PFSK-1 (cell line): Measurements from ENCODE around the gene TLR10.

Experiments used
- POLR2AphosphoS5 ChIP-seq: IDR thresholded peaks from 2 replicates; pipeline ENCODE4 v1.6.1; 2012; ENCODE audit warnings: low read depth, mild to moderate bottlenecking, control low read depth, low read length, moderate library complexity
- TF ChIP-seq, protein P1 (sequence below), 2 experiments: IDR thresholded peaks; 2 replicates each; pipeline versions ENCODE4 v1.6.1 to v1.8.0; 2011 to 2012; ENCODE audit warnings: low read depth in 2 of 2, low read length in 2 of 2, control low read depth in 1 of 2, inconsistent platforms in 1 of 2, mild to moderate bottlenecking in 1 of 2, moderate library complexity in 1 of 2; ENCODE audit not compliant: insufficient read depth in 1 of 2

DNA sequence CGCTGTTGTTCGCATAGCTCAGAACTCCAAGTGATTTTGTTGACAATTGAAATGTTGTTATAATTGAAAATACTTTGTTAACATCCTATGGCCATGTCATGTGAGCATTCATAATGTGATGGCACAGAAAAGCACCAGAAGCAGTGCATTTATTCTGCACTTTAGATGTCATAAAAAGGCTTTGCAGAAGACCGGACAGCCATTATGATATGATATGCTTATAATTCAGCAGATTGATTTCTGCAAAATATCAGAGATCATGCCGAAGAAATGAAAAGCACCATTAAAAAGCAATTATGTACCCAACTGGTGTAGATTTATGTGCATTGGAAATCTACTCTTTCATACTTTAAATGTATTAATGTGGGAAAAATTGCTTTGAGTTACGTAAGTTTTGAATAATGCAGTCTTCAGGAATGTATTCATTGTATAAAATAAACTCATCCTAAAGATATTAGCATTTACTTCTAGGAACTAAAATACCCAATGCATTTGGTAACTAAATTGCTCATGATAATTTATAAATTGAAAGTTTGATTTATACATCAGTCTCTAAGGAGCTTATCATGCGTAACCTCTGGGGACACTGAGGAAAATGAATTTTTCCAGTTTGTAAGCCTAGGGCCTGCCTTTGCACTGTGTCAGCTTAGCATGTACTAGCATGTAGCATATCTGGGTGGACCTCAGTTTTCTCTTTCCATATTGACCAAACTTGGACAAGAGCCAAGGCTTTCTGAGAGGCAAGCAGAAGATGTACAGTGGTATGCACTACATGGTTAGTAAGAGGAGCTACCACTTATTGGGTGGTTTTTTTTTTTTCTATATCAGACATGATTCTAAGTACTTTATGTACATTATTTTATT is 43.6 kb downstream of the TLR10 start:
- TF ChIP-seq, protein P1, sequence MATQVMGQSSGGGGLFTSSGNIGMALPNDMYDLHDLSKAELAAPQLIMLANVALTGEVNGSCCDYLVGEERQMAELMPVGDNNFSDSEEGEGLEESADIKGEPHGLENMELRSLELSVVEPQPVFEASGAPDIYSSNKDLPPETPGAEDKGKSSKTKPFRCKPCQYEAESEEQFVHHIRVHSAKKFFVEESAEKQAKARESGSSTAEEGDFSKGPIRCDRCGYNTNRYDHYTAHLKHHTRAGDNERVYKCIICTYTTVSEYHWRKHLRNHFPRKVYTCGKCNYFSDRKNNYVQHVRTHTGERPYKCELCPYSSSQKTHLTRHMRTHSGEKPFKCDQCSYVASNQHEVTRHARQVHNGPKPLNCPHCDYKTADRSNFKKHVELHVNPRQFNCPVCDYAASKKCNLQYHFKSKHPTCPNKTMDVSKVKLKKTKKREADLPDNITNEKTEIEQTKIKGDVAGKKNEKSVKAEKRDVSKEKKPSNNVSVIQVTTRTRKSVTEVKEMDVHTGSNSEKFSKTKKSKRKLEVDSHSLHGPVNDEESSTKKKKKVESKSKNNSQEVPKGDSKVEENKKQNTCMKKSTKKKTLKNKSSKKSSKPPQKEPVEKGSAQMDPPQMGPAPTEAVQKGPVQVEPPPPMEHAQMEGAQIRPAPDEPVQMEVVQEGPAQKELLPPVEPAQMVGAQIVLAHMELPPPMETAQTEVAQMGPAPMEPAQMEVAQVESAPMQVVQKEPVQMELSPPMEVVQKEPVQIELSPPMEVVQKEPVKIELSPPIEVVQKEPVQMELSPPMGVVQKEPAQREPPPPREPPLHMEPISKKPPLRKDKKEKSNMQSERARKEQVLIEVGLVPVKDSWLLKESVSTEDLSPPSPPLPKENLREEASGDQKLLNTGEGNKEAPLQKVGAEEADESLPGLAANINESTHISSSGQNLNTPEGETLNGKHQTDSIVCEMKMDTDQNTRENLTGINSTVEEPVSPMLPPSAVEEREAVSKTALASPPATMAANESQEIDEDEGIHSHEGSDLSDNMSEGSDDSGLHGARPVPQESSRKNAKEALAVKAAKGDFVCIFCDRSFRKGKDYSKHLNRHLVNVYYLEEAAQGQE (IDR thresholded peaks at IDR 0.05; ENCODE audit: insufficient read depth in 1 of 2, low read depth in 2 of 2, low read length in 2 of 2), result no peak
- no peak for TF ChIP-seq POLR2AphosphoS5
